H1 (cell line): ENCODE measurements around the gene C16orf54. TPM values are rescaled to one million over a fixed set of nuclear protein-coding genes. Genes with fewer than 3 reads are reported as not detected.

ENCODE experiments used
- BCL11A ChIP-seq, 2 experiments: IDR thresholded peaks; one replicate each; pipeline ENCODE4 v1.6.1; 2011; ENCODE audit warnings: low read depth in 2 of 2, low read length in 2 of 2, mild to moderate bottlenecking in 2 of 2
- CBX8 ChIP-seq: fragments of 300-800, 300-1000 bp; sonication (generic); IDR thresholded peaks from 2 replicates; pipeline ENCODE4 v1.7.1; 2016; ENCODE audit warnings: low read depth, low read length, borderline replicate concordance
- GABPA ChIP-seq: IDR thresholded peaks from 2 replicates; pipeline ENCODE4 v1.6.1; 2011; ENCODE audit warnings: mild to moderate bottlenecking, low read length, moderate library complexity, borderline replicate concordance; ENCODE audit not compliant: insufficient read depth
- KDM5A ChIP-seq: fragments of 200-600 bp; IDR thresholded peaks from 2 replicates; pipeline ENCODE4 v1.7.1; 2012; ENCODE audit warnings: mild to moderate bottlenecking, low read length, inconsistent platforms, mixed read lengths
- SIX5 ChIP-seq: IDR thresholded peaks from 2 replicates; pipeline ENCODE4 v1.6.1; 2011; ENCODE audit warnings: mild to moderate bottlenecking, low read depth, low read length
- SP2 ChIP-seq: IDR thresholded peaks from 2 replicates; pipeline ENCODE4 v1.6.1; 2012; ENCODE audit warnings: mild to moderate bottlenecking, low read length, inconsistent platforms
- polyA plus RNA-seq, 7 experiments: library from polyadenylated mRNA; depleted of rRNA in 3 of 7; stranded (reverse) in 5 of 7; unstranded in 2 of 7; fragments of >200 nt in 5 of 7; fragments of 200-250 nt in 2 of 7; gene quantifications; 1 replicate in 5 of 7; 2 replicates in 1 of 7; 4 replicates in 1 of 7; pipeline versions ENCODE4 v1.2.1 to v1.2.3, GENCODE V29; 2011 to 2013; ENCODE audit warnings: missing spikeins in 2 of 7, mixed read lengths in 2 of 7
- total RNA-seq: library from RNA; stranded (reverse); fragmentation: NEBNext Ultra II Directional; extraction: Animal tissue kit (Norgen Biotek cat#: 25700); gene quantifications from 2 replicates; pipeline ENCODE4 v1.2.1, GENCODE V29; 2021
- TF ChIP-seq, protein P1 (sequence below): fragments of 300-600 bp; sonication (generic); IDR thresholded peaks from 2 replicates; pipeline ENCODE4 v1.7.1; 2012; ENCODE audit warnings: low read length, moderate library complexity, mild to moderate bottlenecking, inconsistent platforms; ENCODE audit not compliant: insufficient replicate concordance
- TF ChIP-seq, protein P2 (sequence below), 3 experiments: IDR thresholded peaks; 1 replicate in 2 of 3; 2 replicates in 1 of 3; pipeline versions ENCODE4 v1.5.1 to v1.6.1; 2011; ENCODE audit warnings: low read length in 3 of 3, mild to moderate bottlenecking in 3 of 3, inconsistent platforms in 2 of 3, low read depth in 1 of 3, moderate library complexity in 1 of 3; ENCODE audit not compliant: insufficient read depth in 1 of 3; ENCODE audit errors: control extremely low read depth in 1 of 3

C16orf54 gene
- total and polyA plus RNA-seq, 2 of the 8 experiments (the other 6 are each of a cell fraction or from before 2014, with no cell fraction given): not detected

DNA sequence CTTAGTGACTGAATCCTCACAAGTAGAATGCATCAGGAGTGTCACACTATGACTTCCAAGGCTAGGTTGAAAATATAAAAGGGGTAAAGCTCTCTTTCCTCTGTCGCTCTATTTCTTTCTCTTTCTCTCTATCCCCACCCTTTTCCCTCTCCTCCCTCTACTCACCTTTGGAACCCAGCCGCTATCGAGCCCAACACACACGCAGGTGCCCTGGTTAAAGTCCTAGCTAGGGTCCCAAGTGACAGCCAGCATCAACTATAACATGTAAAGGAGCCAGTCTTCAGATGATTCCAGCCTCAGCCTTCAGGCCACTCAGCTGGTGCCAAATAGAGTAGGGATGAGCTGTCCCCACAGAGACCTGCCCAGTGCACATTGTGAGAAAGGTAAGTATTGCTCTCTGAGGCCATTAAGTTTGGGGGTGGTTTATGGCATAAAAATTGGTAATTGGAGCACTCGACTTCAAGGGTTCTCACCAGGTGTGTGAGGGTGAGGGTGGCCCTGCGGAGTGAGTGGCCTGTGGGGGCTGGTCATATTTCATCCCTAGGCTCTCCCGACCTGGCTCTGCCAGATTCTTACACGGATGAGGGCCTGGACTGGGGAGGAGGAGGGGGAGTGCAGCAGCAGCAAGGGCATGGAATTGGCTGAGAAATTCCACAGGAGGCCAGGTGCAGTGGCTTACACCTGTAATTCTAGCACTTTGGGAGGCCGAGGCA, 14.9 kb upstream of the C16orf54 start (continued):
- TF ChIP-seq, protein P1, sequence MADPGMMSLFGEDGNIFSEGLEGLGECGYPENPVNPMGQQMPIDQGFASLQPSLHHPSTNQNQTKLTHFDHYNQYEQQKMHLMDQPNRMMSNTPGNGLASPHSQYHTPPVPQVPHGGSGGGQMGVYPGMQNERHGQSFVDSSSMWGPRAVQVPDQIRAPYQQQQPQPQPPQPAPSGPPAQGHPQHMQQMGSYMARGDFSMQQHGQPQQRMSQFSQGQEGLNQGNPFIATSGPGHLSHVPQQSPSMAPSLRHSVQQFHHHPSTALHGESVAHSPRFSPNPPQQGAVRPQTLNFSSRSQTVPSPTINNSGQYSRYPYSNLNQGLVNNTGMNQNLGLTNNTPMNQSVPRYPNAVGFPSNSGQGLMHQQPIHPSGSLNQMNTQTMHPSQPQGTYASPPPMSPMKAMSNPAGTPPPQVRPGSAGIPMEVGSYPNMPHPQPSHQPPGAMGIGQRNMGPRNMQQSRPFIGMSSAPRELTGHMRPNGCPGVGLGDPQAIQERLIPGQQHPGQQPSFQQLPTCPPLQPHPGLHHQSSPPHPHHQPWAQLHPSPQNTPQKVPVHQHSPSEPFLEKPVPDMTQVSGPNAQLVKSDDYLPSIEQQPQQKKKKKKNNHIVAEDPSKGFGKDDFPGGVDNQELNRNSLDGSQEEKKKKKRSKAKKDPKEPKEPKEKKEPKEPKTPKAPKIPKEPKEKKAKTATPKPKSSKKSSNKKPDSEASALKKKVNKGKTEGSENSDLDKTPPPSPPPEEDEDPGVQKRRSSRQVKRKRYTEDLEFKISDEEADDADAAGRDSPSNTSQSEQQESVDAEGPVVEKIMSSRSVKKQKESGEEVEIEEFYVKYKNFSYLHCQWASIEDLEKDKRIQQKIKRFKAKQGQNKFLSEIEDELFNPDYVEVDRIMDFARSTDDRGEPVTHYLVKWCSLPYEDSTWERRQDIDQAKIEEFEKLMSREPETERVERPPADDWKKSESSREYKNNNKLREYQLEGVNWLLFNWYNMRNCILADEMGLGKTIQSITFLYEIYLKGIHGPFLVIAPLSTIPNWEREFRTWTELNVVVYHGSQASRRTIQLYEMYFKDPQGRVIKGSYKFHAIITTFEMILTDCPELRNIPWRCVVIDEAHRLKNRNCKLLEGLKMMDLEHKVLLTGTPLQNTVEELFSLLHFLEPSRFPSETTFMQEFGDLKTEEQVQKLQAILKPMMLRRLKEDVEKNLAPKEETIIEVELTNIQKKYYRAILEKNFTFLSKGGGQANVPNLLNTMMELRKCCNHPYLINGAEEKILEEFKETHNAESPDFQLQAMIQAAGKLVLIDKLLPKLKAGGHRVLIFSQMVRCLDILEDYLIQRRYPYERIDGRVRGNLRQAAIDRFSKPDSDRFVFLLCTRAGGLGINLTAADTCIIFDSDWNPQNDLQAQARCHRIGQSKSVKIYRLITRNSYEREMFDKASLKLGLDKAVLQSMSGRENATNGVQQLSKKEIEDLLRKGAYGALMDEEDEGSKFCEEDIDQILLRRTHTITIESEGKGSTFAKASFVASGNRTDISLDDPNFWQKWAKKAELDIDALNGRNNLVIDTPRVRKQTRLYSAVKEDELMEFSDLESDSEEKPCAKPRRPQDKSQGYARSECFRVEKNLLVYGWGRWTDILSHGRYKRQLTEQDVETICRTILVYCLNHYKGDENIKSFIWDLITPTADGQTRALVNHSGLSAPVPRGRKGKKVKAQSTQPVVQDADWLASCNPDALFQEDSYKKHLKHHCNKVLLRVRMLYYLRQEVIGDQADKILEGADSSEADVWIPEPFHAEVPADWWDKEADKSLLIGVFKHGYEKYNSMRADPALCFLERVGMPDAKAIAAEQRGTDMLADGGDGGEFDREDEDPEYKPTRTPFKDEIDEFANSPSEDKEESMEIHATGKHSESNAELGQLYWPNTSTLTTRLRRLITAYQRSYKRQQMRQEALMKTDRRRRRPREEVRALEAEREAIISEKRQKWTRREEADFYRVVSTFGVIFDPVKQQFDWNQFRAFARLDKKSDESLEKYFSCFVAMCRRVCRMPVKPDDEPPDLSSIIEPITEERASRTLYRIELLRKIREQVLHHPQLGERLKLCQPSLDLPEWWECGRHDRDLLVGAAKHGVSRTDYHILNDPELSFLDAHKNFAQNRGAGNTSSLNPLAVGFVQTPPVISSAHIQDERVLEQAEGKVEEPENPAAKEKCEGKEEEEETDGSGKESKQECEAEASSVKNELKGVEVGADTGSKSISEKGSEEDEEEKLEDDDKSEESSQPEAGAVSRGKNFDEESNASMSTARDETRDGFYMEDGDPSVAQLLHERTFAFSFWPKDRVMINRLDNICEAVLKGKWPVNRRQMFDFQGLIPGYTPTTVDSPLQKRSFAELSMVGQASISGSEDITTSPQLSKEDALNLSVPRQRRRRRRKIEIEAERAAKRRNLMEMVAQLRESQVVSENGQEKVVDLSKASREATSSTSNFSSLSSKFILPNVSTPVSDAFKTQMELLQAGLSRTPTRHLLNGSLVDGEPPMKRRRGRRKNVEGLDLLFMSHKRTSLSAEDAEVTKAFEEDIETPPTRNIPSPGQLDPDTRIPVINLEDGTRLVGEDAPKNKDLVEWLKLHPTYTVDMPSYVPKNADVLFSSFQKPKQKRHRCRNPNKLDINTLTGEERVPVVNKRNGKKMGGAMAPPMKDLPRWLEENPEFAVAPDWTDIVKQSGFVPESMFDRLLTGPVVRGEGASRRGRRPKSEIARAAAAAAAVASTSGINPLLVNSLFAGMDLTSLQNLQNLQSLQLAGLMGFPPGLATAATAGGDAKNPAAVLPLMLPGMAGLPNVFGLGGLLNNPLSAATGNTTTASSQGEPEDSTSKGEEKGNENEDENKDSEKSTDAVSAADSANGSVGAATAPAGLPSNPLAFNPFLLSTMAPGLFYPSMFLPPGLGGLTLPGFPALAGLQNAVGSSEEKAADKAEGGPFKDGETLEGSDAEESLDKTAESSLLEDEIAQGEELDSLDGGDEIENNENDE: no peak
- TF ChIP-seq BCL11A (IDR thresholded peaks at IDR 0.05; ENCODE audit: low read depth in 2 of 2, low read length in 2 of 2) (no peak), KDM5A (no peak), SP2 (no peak), GABPA (no peak), CBX8 (no peak), SIX5 (no peak)
- TF ChIP-seq, protein P2, sequence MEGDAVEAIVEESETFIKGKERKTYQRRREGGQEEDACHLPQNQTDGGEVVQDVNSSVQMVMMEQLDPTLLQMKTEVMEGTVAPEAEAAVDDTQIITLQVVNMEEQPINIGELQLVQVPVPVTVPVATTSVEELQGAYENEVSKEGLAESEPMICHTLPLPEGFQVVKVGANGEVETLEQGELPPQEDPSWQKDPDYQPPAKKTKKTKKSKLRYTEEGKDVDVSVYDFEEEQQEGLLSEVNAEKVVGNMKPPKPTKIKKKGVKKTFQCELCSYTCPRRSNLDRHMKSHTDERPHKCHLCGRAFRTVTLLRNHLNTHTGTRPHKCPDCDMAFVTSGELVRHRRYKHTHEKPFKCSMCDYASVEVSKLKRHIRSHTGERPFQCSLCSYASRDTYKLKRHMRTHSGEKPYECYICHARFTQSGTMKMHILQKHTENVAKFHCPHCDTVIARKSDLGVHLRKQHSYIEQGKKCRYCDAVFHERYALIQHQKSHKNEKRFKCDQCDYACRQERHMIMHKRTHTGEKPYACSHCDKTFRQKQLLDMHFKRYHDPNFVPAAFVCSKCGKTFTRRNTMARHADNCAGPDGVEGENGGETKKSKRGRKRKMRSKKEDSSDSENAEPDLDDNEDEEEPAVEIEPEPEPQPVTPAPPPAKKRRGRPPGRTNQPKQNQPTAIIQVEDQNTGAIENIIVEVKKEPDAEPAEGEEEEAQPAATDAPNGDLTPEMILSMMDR (IDR thresholded peaks at IDR 0.05; ENCODE audit: control extremely low read depth in 1 of 3, insufficient read depth in 1 of 3, low read depth in 1 of 3, low read length in 3 of 3): no peak
